ENCODE data around the gene WDR5. TPM values are rescaled to one million over a fixed set of nuclear protein-coding genes. Genes with fewer than 3 reads are reported as not detected.

Gene WDR5
- total RNA-seq, 1 experiment from 2014 or later: 62.5 TPM

- TF ChIP-seq, protein P1, sequence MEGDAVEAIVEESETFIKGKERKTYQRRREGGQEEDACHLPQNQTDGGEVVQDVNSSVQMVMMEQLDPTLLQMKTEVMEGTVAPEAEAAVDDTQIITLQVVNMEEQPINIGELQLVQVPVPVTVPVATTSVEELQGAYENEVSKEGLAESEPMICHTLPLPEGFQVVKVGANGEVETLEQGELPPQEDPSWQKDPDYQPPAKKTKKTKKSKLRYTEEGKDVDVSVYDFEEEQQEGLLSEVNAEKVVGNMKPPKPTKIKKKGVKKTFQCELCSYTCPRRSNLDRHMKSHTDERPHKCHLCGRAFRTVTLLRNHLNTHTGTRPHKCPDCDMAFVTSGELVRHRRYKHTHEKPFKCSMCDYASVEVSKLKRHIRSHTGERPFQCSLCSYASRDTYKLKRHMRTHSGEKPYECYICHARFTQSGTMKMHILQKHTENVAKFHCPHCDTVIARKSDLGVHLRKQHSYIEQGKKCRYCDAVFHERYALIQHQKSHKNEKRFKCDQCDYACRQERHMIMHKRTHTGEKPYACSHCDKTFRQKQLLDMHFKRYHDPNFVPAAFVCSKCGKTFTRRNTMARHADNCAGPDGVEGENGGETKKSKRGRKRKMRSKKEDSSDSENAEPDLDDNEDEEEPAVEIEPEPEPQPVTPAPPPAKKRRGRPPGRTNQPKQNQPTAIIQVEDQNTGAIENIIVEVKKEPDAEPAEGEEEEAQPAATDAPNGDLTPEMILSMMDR (IDR thresholded peaks at IDR 0.05): no peak
- TF ChIP-seq, protein P2, sequence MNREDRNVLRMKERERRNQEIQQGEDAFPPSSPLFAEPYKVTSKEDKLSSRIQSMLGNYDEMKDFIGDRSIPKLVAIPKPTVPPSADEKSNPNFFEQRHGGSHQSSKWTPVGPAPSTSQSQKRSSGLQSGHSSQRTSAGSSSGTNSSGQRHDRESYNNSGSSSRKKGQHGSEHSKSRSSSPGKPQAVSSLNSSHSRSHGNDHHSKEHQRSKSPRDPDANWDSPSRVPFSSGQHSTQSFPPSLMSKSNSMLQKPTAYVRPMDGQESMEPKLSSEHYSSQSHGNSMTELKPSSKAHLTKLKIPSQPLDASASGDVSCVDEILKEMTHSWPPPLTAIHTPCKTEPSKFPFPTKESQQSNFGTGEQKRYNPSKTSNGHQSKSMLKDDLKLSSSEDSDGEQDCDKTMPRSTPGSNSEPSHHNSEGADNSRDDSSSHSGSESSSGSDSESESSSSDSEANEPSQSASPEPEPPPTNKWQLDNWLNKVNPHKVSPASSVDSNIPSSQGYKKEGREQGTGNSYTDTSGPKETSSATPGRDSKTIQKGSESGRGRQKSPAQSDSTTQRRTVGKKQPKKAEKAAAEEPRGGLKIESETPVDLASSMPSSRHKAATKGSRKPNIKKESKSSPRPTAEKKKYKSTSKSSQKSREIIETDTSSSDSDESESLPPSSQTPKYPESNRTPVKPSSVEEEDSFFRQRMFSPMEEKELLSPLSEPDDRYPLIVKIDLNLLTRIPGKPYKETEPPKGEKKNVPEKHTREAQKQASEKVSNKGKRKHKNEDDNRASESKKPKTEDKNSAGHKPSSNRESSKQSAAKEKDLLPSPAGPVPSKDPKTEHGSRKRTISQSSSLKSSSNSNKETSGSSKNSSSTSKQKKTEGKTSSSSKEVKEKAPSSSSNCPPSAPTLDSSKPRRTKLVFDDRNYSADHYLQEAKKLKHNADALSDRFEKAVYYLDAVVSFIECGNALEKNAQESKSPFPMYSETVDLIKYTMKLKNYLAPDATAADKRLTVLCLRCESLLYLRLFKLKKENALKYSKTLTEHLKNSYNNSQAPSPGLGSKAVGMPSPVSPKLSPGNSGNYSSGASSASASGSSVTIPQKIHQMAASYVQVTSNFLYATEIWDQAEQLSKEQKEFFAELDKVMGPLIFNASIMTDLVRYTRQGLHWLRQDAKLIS (CRISPR knock-in tag; IDR thresholded peaks at IDR 0.05; ENCODE audit: borderline replicate concordance): no peak
- TF ChIP-seq, protein P3, sequence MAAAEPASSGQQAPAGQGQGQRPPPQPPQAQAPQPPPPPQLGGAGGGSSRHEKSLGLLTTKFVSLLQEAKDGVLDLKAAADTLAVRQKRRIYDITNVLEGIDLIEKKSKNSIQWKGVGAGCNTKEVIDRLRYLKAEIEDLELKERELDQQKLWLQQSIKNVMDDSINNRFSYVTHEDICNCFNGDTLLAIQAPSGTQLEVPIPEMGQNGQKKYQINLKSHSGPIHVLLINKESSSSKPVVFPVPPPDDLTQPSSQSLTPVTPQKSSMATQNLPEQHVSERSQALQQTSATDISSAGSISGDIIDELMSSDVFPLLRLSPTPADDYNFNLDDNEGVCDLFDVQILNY (CRISPR knock-in tag; IDR thresholded peaks at IDR 0.05): no peak
- no peak for TF ChIP-seq ZNF121 (CRISPR knock-in tag; IDR thresholded peaks at IDR 0.05)
- TF ChIP-seq, protein P4, sequence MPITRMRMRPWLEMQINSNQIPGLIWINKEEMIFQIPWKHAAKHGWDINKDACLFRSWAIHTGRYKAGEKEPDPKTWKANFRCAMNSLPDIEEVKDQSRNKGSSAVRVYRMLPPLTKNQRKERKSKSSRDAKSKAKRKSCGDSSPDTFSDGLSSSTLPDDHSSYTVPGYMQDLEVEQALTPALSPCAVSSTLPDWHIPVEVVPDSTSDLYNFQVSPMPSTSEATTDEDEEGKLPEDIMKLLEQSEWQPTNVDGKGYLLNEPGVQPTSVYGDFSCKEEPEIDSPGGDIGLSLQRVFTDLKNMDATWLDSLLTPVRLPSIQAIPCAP (CRISPR knock-in tag; IDR thresholded peaks at IDR 0.05): no peak
Observed at GRCh38 chr9:134200730-134201129, 64.8 kb downstream of the WDR5 start (continued).

DNA sequence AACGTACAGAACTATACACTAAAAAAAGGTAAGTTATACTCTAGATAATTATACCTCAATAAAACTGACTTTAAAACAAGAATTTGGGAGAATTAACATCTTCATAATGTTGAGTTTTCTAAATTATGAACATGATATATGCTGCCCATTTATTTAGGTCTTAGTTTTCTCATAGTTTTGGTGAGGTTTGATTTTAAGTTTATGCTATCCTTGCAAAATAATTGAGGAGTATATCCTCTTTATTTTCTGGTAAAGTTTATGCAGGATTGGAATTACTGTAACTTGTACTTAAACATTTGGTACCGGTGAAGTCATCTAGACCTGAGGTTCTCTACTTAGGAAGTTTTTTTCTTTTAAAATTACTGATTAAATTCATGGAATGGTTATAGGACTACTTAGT, 67.3 kb downstream of the WDR5 start:
- no peak overlapping the region for H3K27ac Mint-ChIP-seq

More for the DNA sequence above, 67.3 kb downstream of the WDR5 start:
- H3K4me3 Mint-ChIP-seq: no peak overlapping the region
- H3K9me3 Mint-ChIP-seq: no peaks in the 10 kb centered on the region
- CTCF ChIA-PET: no interaction called here
- ATAC-seq: no peak
- H3K27me3 Mint-ChIP-seq (ENCODE audit: low read depth): no peaks in the 10 kb centered on the region
- TF ChIP-seq PRRX2 (CRISPR knock-in tag; IDR thresholded peaks at IDR 0.05) (no peak), IRF2 (CRISPR knock-in tag; IDR thresholded peaks at IDR 0.05; ENCODE audit: borderline replicate concordance, low read depth) (no peak), NFYB (CRISPR knock-in tag; conservative IDR thresholded peaks at IDR 0.05; ENCODE audit: low read depth) (no peak), KAT7 (CRISPR knock-in tag; IDR thresholded peaks at IDR 0.05; ENCODE audit: borderline replicate concordance) (no peak), FOXJ3 (CRISPR knock-in tag; IDR thresholded peaks at IDR 0.05; ENCODE audit: borderline replicate concordance) (no peak), NFE2L1 (CRISPR knock-in tag; IDR thresholded peaks at IDR 0.05) (no peak), E2F4 (CRISPR knock-in tag; IDR thresholded peaks at IDR 0.05; ENCODE audit: borderline replicate concordance, low read depth) (no peak), JAZF1 (CRISPR knock-in tag; IDR thresholded peaks at IDR 0.05) (no peak), AR (CRISPR knock-in tag; IDR thresholded peaks at IDR 0.05) (no peak), ETV6 (CRISPR knock-in tag; IDR thresholded peaks at IDR 0.05) (no peak), USF2 (CRISPR knock-in tag; IDR thresholded peaks at IDR 0.05) (no peak)
- TF ChIP-seq, protein P5, sequence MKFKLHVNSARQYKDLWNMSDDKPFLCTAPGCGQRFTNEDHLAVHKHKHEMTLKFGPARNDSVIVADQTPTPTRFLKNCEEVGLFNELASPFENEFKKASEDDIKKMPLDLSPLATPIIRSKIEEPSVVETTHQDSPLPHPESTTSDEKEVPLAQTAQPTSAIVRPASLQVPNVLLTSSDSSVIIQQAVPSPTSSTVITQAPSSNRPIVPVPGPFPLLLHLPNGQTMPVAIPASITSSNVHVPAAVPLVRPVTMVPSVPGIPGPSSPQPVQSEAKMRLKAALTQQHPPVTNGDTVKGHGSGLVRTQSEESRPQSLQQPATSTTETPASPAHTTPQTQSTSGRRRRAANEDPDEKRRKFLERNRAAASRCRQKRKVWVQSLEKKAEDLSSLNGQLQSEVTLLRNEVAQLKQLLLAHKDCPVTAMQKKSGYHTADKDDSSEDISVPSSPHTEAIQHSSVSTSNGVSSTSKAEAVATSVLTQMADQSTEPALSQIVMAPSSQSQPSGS (CRISPR knock-in tag; IDR thresholded peaks at IDR 0.05; ENCODE audit: borderline replicate concordance, low read depth): no peak
- TF ChIP-seq, protein P6, sequence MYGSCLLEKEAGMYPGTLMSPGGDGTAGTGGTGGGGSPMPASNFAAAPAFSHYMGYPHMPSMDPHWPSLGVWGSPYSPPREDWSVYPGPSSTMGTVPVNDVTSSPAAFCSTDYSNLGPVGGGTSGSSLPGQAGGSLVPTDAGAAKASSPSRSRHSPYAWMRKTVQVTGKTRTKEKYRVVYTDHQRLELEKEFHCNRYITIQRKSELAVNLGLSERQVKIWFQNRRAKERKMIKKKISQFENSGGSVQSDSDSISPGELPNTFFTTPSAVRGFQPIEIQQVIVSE (CRISPR knock-in tag; IDR thresholded peaks at IDR 0.05; ENCODE audit: borderline replicate concordance): no peak
- no peaks in the 10 kb centered on the region for H3K36me3 Mint-ChIP-seq
- H3K4me1 Mint-ChIP-seq: peaks cover 19% of the 10 kb centered on the region
- DNase-seq (ENCODE audit: low spot score): no peak
- POLR2A ChIA-PET: no interaction called here
